HG03097 (cell line): Measurements from ENCODE around the gene BRF1.

Experiments used
- ATAC-seq: cut with Tn5 transposase; IDR thresholded peaks from one replicate; pipeline ENCODE4 v1.9.1; 2021; ENCODE audit not compliant: unreplicated experiment, low FRiP score

BRF1 gene

DNA sequence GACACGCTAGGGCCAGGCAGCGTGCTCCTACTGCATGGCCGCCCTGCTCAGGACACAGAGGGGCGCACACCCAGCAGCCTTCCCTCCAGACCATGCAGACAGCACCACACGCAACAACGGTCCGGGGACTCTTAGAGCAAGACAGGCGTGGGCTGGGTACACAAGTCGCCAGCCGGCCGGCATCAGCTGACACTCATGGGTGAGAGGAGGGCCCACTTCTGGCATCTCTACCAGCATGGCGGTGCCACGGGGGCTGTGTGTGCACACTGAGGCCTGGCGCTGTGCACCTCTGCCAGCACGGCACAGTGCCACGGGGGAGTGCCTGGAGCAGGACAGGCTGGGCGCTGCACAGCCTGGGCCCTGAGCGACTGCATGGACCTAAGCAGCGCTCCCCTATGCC lies 59.2 kb downstream of the BRF1 start:
- no peak for ATAC-seq

- ATAC-seq: no peak
These were observed 59.8 kb downstream of the BRF1 start for GRCh38 chr14:105240811-105241576.

DNA sequence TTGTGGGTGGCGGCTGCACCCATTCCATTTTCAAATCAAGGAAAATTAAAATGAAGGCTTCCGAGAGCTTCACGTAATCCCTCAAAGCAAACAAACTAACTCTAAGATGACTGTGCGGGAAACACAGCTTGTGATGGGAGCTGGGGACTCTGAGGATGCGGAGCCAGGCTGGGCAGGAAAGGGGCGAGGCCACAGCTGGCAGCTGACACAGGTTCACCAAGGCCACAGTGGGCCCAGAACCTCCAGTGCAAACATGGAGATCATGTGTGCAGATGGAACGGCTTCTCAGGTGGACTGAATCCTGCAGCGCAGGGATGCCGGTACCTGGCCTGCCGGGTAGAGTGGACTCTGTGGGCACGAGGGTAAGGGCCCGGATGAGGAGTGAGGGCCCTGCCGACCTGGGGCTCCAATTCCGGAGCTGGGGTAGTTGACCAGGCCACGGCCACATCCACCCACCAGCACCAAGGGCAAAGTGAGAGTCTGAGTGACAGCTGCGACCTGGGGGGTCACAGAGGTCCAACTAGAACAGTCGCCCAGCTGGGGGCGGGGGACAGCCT lies 71.6 kb downstream of the BRF1 start:
- ATAC-seq: no peak

DNA sequence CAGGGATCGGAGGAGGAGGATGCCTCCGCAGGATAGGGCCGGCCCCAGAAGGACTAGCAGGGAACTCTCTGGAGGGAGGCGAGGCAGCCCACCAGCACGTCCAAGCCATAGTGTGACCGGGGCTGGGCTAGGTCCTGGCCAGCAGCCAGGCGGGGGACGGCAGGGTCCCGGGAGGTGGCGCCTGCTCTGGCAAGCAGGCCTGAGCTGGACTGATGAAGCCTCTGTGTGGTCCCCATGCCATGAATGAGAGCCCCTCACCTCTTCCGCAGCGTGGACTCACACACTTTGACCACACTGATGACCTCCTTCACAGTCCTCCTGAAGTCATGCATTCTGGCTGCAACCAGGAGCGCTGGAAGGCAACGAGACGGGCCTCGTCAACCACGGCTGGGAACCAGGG lies 72.2 kb downstream of the BRF1 start:
- no peak for ATAC-seq

DNA sequence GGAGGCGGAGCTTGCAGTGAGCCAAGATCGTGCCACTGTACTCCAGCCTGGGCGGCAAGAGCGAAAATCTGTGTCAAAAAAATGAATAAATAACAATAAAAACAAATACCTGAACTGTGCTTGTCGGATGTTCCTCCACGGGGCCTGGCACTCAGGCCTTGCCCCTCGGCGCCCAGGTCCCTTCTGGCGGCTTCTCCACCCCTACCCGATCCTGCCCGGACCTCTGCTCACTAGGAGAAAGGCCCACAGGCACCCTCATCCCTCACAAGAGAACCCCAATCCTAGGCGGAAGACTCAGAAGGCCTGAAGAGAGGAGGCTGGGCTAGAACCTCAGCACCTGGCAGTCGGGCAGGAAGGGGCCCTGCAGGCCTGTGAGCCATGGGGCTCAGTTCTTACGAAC lies 73.5 kb downstream of the BRF1 start:
- no peak for ATAC-seq

GRCh38 chr14:105226198-105226597 lies 74.6 kb downstream of the BRF1 start:
- ATAC-seq: no peak

GRCh38 chr14:105224845-105225570 lies 75.8 kb downstream of the BRF1 start:
- no peak for ATAC-seq

DNA sequence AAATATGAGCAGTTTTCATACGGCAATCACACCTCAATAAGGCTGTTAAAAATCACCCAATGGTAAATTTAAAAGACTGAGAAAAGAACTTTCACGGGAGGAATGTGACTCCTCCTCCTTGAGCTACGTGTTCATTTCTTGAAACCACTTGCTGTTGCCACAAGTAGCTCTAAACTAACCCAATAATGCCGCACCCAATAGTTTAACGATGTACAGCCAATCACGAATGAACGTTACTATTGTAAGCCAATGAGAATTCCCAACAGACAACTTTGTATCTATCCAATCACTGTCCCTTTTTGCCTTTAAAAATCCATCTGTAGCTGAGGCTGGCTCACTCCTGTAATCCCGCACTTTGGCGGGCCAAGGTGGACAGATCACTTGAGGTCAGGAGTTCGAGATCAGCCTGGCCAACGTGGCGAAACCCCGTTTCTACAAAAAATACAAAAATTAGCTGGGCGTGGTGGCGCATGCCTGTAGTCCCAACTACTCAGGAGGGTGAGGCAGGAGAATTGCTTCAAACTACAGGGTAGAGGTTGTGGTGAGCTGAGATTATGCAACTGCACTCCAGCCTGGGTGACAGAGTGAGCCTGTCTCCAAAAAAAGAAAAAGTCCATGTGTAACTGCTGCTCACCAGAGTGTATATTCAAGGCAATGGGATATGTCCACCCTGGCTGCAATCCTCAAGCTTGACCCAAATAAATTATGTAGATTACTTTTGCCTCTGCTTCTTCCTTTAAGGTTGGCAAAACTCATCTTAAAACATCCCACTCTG lies 76.8 kb downstream of the BRF1 start:
- ATAC-seq: no peak

DNA sequence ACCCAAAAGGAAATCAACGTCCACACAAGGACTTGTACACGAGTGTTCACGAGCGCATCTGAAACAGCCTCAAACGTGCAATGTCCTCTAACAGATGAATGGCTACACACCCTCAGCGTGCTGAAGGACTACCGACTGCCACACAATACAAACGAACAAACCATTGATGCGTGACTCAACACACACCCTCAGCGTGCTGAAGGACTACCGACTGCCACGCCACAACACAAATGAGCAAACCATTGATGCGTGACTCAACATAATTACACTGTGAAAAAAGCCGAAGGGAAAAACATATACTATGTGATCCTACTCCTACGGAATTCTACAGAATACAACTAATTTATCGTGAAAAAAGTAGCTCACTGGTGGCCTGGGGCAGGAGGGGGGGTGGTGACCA lies 77.5 kb downstream of the BRF1 start:
- ATAC-seq: no peak

GRCh38 chr14:105221598-105222178 lies 79.1 kb downstream of the BRF1 start:
- ATAC-seq: no peak

DNA sequence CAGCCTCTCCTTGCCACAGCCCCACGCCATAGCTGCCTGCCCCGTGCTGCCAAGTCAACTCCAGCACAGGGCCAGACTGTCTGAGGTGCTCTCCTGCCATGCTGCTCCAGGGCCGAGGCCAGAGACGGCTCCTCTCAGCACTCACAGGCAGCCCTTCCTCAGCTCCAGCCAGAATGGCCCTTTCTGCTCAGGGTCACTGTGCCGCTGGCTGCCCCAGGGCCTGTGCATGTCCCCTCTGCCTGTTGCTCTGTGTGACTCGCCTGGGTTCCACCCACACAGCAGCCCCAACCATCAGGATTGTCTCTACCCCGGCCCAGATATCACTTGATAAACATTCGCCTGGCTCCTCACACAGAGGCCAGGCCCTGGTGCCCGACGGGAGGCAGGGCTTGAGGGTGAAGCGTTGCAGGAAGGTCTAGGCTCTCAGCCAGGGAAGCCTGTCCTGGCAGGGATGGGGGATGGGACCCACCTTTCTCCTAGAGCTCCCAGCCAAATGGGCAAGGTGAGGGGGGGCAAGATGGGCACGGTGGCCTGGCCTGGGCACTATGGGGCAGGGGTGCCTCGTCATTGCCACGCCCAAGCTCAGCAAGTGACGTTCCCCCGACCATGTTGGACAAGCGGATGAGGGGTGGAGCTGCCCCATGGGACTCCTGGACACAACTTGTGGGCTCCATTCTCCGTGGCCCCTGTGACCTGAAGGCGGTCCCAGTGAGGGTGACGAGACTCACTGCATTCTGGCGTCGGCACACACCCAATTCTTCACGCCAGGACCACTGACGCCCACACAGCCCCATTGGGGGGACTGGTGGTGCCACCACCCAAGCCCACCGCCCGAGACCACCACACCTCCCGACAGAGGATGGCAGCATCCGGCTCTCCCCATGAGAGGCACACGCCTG lies 79.9 kb downstream of the BRF1 start:
- ATAC-seq: no peak

- no peak for ATAC-seq
These were observed 81.0 kb downstream of the BRF1 start for GRCh38 chr14:105219753-105220152.

- ATAC-seq: no peak
These were observed 81.7 kb downstream of the BRF1 start for GRCh38 chr14:105219043-105219612.

- no peak for ATAC-seq
These were observed 82.2 kb downstream of the BRF1 start for GRCh38 chr14:105218611-105219010.

GRCh38 chr14:105217774-105218173 lies 83.0 kb downstream of the BRF1 start:
- no peak for ATAC-seq

DNA sequence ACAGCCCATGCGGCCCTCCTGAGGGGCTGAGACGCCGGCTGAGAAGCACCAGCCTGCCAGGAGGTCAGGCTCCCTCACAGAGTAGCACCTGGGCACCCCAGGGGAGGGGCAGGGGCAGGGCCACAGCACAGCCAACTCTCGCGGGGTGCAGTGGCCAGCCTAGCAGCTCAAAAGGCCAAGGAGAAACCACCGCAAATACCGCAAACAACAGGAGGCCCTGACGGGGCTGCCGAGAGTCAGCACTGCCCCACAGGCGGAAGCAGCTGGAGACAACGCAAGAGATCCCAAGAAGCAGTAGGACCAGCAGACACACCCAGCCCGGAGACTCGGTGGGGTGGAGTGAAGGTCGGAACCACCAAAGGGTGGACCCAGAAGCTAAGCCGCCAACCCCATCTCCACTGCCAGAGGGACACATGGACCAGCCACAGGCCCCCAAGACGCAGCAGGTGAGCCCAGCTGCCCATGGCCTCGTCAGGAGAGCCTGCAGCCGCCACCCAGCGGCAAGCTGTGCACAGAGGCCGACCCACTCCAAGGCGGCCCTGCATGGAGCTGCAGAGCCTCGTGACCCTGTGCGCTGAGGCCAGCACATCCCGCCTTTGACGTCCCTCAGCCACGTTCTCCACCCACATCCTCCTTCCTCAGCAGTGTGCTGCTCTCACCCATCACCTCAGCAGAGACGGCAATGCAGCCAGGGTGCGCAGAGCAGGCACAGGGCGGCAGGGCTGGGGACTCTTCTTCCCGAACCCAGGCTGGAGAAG lies 84.1 kb downstream of the BRF1 start:
- ATAC-seq: no peak

GRCh38 chr14:105215602-105216001 lies 85.2 kb downstream of the BRF1 start:
- ATAC-seq: no peak

DNA sequence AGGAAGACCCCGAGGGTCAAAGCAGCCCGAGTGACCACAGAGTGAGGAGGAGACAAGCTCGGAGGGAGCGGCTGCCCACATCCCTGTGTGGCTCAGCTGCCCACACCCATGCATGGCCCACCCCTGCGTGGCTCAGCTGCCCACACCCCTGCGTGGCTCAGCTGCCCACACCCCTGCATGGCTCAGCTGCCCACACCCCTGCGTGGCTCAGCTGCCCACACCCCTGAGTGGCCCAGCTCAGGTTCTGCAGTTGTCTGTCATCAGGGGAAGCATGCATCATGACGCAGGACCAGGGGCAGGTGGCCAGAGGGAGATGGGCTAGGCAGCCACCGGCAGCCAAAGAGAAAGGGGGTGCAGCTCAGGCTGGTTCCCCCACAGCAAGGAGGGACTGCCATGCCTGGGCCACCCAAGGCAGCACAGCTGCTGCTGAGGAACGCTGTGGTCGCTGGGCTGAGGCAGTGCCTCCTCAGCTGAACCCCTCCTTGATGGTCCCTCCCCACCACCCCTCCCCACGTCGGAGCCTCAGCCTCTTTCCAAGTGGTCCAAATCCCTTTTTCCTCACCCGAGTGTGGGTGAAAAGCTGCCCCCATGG lies 86.4 kb downstream of the BRF1 start:
- no peak for ATAC-seq
